CD14-positive monocyte (primary cell): ENCODE results near the gene NEDD4L. TPM values are rescaled to one million over a fixed set of nuclear protein-coding genes. Genes with fewer than 3 reads are reported as not detected.

Experiments used
- DNase-seq, 3 donors: peaks; one replicate each; pipeline ENCODE4 v3.0.0-alpha.2; 2011 to 2022
- H2AFZ ChIP-seq: 2 replicates; pipeline ENCODE4 v1.6.0; 2012; ENCODE audit warnings: mild to moderate bottlenecking, low read depth, low read length, inconsistent platforms; ENCODE audit not compliant: insufficient read depth, poor library complexity, severe bottlenecking
- H3K27ac ChIP-seq, 2 donors: 1 replicate in 1 of 2; 2 replicates in 1 of 2; pipeline ENCODE4 v1.5.1; 2012 to 2013; ENCODE audit warnings: low read length in 2 of 2, control low read depth in 1 of 2, inconsistent platforms in 1 of 2, low read depth in 1 of 2, mild to moderate bottlenecking in 1 of 2
- H3K27me3 ChIP-seq, 2 donors: one replicate each; pipeline versions ENCODE4 v1.6.0 to v1.6.1; 2011 to 2013; ENCODE audit warnings: low read length in 2 of 2; ENCODE audit not compliant: control insufficient read depth in 2 of 2, insufficient read depth in 2 of 2
- H3K36me3 ChIP-seq, 2 donors: replicated peaks in 1 of 2; 1 replicate in 1 of 2; 2 replicates in 1 of 2; pipeline versions ENCODE4 v1.5.1 to v1.6.1; 2012 to 2013; ENCODE audit warnings: low read length in 2 of 2, control low read depth in 1 of 2, inconsistent platforms in 1 of 2, mild to moderate bottlenecking in 1 of 2; ENCODE audit not compliant: insufficient read depth in 2 of 2, control insufficient read depth in 1 of 2
- H3K4me1 ChIP-seq, 2 donors: 1 replicate in 1 of 2; 2 replicates in 1 of 2; pipeline versions ENCODE4 v1.5.1 to v1.6.1; 2012 to 2013; ENCODE audit warnings: low read length in 2 of 2, control low read depth in 1 of 2, inconsistent platforms in 1 of 2, mild to moderate bottlenecking in 1 of 2, moderate library complexity in 1 of 2; ENCODE audit not compliant: insufficient read depth in 2 of 2, control insufficient read depth in 1 of 2
- H3K4me2 ChIP-seq: replicated peaks from 2 replicates; pipeline ENCODE3; 2012; ENCODE audit warnings: low read length, moderate library complexity, mild to moderate bottlenecking; ENCODE audit not compliant: poor library complexity, severe bottlenecking; ENCODE audit errors: extremely low read depth
- H3K4me3 ChIP-seq, 3 experiments: fragments of 200-600 bp in 1 of 3; sonication (generic) in 1 of 3; replicated peaks in 1 of 3; 1 replicate in 2 of 3; 2 replicates in 1 of 3; pipeline ENCODE4 v1.5.1; 2011 to 2013; ENCODE audit warnings: low read length in 3 of 3, mild to moderate bottlenecking in 3 of 3, control low read depth in 2 of 3, low read depth in 2 of 3, inconsistent platforms in 1 of 3, moderate library complexity in 1 of 3
- H3K79me2 ChIP-seq: 2 replicates; pipeline ENCODE4 v1.6.0; 2012; ENCODE audit warnings: mild to moderate bottlenecking, control low read depth, inconsistent platforms, low read length, moderate library complexity; ENCODE audit not compliant: insufficient read depth
- H3K9ac ChIP-seq: 2 replicates; pipeline ENCODE4 v1.6.0; 2017; ENCODE audit warnings: low read length, mild to moderate bottlenecking; ENCODE audit not compliant: insufficient read depth, poor library complexity, severe bottlenecking
- H3K9me3 ChIP-seq, 2 donors: replicated peaks in 1 of 2; 1 replicate in 1 of 2; 2 replicates in 1 of 2; pipeline versions ENCODE4 v1.5.1 to v1.6.1; 2012 to 2013; ENCODE audit warnings: low read length in 2 of 2, control low read depth in 1 of 2; ENCODE audit not compliant: control insufficient read depth in 1 of 2, insufficient read depth in 1 of 2
- H4K20me1 ChIP-seq: 2 replicates; pipeline ENCODE4 v1.6.0; 2012; ENCODE audit warnings: mild to moderate bottlenecking, low read length, control low read depth, moderate library complexity; ENCODE audit not compliant: insufficient read depth
- H3K27ac Mint-ChIP-seq, 7 donors: one replicate each; pipeline ENCODE4 v1.8.0; 2020; ENCODE audit warnings: mild to moderate bottlenecking in 7 of 7, mixed read lengths in 7 of 7, moderate library complexity in 6 of 7, inconsistent platforms in 2 of 7
- H3K27me3 Mint-ChIP-seq, 3 donors: one replicate each; pipeline ENCODE4 v1.8.0; 2021 to 2022; ENCODE audit warnings: low read depth in 3 of 3, mild to moderate bottlenecking in 3 of 3, mixed read lengths in 3 of 3, moderate library complexity in 3 of 3, inconsistent platforms in 1 of 3
- H3K36me3 Mint-ChIP-seq, 2 donors: one replicate each; pipeline ENCODE4 v1.8.0; 2020; ENCODE audit warnings: mixed read lengths in 2 of 2, inconsistent platforms in 1 of 2, mild to moderate bottlenecking in 1 of 2
- H3K4me1 Mint-ChIP-seq: one replicate; pipeline ENCODE4 v1.8.0; 2020; ENCODE audit warnings: mild to moderate bottlenecking, mixed read lengths
- H3K4me3 Mint-ChIP-seq, 2 donors: one replicate each; pipeline ENCODE4 v1.8.0; 2020; ENCODE audit warnings: mild to moderate bottlenecking in 2 of 2, mixed read lengths in 2 of 2, moderate library complexity in 1 of 2
- H3K9me3 Mint-ChIP-seq, 7 donors: one replicate each; pipeline ENCODE4 v1.8.0; 2020 to 2022; ENCODE audit warnings: mixed read lengths in 7 of 7, mild to moderate bottlenecking in 6 of 7, moderate library complexity in 6 of 7, inconsistent platforms in 2 of 7
- CTCF ChIP-seq: fragments of 200-600 bp; IDR thresholded peaks from one replicate; pipeline ENCODE4 v1.8.0; 2022; ENCODE audit warnings: antibody characterized with exemption, mild to moderate bottlenecking
- WGBS: methylation state at CpG from one replicate; pipeline ENCODE4 v1.1.5; 2013; ENCODE audit warnings: missing lambda C conversion rate; ENCODE audit not compliant: insufficient coverage; 5-methylcytosine and 5-hydroxymethylcytosine counted together
- intact Hi-C, 2 donors: fragments of 100-400 bp; cut with micrococcal nuclease; formaldehyde crosslinking; loops; one replicate each; pipeline versions ENCODE4 v1.15.0 to v1.15.1; 2023
- polyA plus RNA-seq, 3 donors: library from polyadenylated mRNA; depleted of rRNA in 1 of 3; unstranded in 2 of 3; stranded (reverse) in 1 of 3; fragments of 300-500 nt in 2 of 3; fragments of >200 nt in 1 of 3; fragmentation: Illumina TruSeq in 2 of 3; gene quantifications; 1 replicate in 2 of 3; 2 replicates in 1 of 3; pipeline ENCODE4 v1.2.3, GENCODE V29; 2012 to 2021

NEDD4L gene
- polyA plus RNA-seq, 3 donors: 2.5 to 5.2 (median 4.5) TPM

GRCh38 chr18:58183226-58183625 lies 139.2 kb downstream of the NEDD4L start:
- H3K27ac Mint-ChIP-seq: no peak overlapping the region
- H3K27me3 ChIP-seq: no peaks in the 10 kb centered on the region
- no peak overlapping the region for H3K9ac ChIP-seq
- no peaks in the 10 kb centered on the region for H3K36me3 Mint-ChIP-seq
- H3K4me3 Mint-ChIP-seq: no peak overlapping the region
- H3K27ac ChIP-seq: no peak overlapping the region
- H3K9me3 ChIP-seq: no peaks in the 10 kb centered on the region
- intact Hi-C loops: no loop called here
- H2AFZ ChIP-seq: no peak overlapping the region
- 100% methylated on average over 4 of the region's 4 CpGs for WGBS
- H3K36me3 ChIP-seq: no peaks in the 10 kb centered on the region
- no peak overlapping the region for H3K4me2 ChIP-seq
- TF ChIP-seq CTCF: no peak
- H3K79me2 ChIP-seq: no peaks in the 10 kb centered on the region
- no peaks in the 10 kb centered on the region for H3K9me3 Mint-ChIP-seq
- no peak for DNase-seq
- peaks cover 2 to 5% (median 5%) of the 10 kb centered on the region in 3 donors for H3K27me3 Mint-ChIP-seq
- no peak overlapping the region for H3K4me3 ChIP-seq
- H3K4me1 Mint-ChIP-seq: no peaks in the 10 kb centered on the region
- H3K4me1 ChIP-seq: no peaks in the 10 kb centered on the region
- no peaks in the 10 kb centered on the region for H4K20me1 ChIP-seq

- DNase-seq: no peak
- Histone ChIP-seq H3K9me3 (no peaks in the 10 kb centered on the region), H3K79me2 (no peaks in the 10 kb centered on the region), H3K4me1 (no peaks in the 10 kb centered on the region), H3K36me3 (no peaks in the 10 kb centered on the region), H2AFZ (no peak overlapping the region), H3K27ac (no peak overlapping the region), H3K4me3 (no peak overlapping the region), H3K27me3 (peaks cover 0 to 6% of the 10 kb centered on the region in 2 donors), H3K4me2 (no peak overlapping the region), H4K20me1 (no peaks in the 10 kb centered on the region), H3K9ac (no peak overlapping the region)
- WGBS: 100% methylated on average over 4 of the region's 6 CpGs
- Mint-ChIP-seq H3K36me3 (no peaks in the 10 kb centered on the region), H3K4me3 (no peak overlapping the region), H3K9me3 (no peaks in the 10 kb centered on the region), H3K4me1 (no peaks in the 10 kb centered on the region), H3K27ac (no peak overlapping the region), H3K27me3 (peaks cover 2 to 16% (median 4%) of the 10 kb centered on the region in 3 donors)
- intact Hi-C loops: no loop called here
- TF ChIP-seq CTCF: no peak
Observed at GRCh38 chr18:58186258-58186948, 142.4 kb downstream of the NEDD4L start.
